PC-9 (cell line): ENCODE measurements around the gene TSSK2. TPM values are rescaled to one million over a fixed set of nuclear protein-coding genes. Genes with fewer than 3 reads are reported as not detected.

Source experiments
- BruUV-seq: library from RNA; stranded (reverse); fragments of 400-500 nt; replicated peaks from 2 replicates; lab custom pipeline; 2021; lab: Mats Ljungman, UMichigan
- CTCF ChIA-PET: fragments of 300-600 bp; sonication (Branson Sonifier 250); formaldehyde crosslinking; loops from one replicate; lab custom pipeline; 2022; ENCODE audit warnings: antibody characterized with exemption; lab: Charles Lee
- POLR2A ChIA-PET: fragments of 300-600 bp; sonication (Branson Sonifier 250); formaldehyde crosslinking; loops from one replicate; lab custom pipeline; 2022; ENCODE audit warnings: antibody characterized with exemption; ENCODE audit not compliant: unreplicated experiment; lab: Charles Lee
- DNase-seq, 2 experiments: peaks; one replicate each; pipeline versions ENCODE4 v3.0.0 to v3.0.0-alpha.2; 2015 to 2022; ENCODE audit warnings: mixed read lengths in 1 of 2
- H2AFZ ChIP-seq: fragments of 200-600 bp; sonication (generic); 2 replicates; pipeline ENCODE4 v1.8.1; 2017; ENCODE audit warnings: antibody characterized with exemption
- H3F3A ChIP-seq: fragments of 200-600 bp; sonication (generic); 2 replicates; pipeline ENCODE4 v1.8.1; 2017; ENCODE audit warnings: antibody characterized with exemption, mild to moderate bottlenecking, low read depth; ENCODE audit not compliant: insufficient read depth
- H3K27ac ChIP-seq: fragments of 200-600 bp; sonication (generic); 2 replicates; pipeline ENCODE4 v1.6.1; 2016; ENCODE audit warnings: mixed run types
- H3K27me3 ChIP-seq: fragments of 200-600 bp; sonication (generic); 2 replicates; pipeline ENCODE4 v1.6.1; 2016; ENCODE audit warnings: low read depth, mixed run types; ENCODE audit not compliant: insufficient read depth
- H3K36me3 ChIP-seq: fragments of 200-600 bp; sonication (generic); 2 replicates; pipeline ENCODE4 v1.6.1; 2016; ENCODE audit warnings: low read depth, mixed run types
- H3K4me1 ChIP-seq: fragments of 200-600 bp; sonication (generic); replicated peaks from 2 replicates; pipeline ENCODE4 v1.6.1; 2016; ENCODE audit warnings: mixed run types; ENCODE audit not compliant: insufficient read depth
- H3K4me2 ChIP-seq: fragments of 200-600 bp; sonication (generic); 2 replicates; pipeline ENCODE4 v1.6.1; 2017; ENCODE audit warnings: mixed run types
- H3K4me3 ChIP-seq: fragments of 200-600 bp; sonication (generic); 2 replicates; pipeline ENCODE4 v1.6.1; 2016; ENCODE audit warnings: mixed run types
- H3K79me2 ChIP-seq: fragments of 200-600 bp; sonication (generic); 2 replicates; pipeline ENCODE4 v1.6.1; 2017; ENCODE audit warnings: low read depth, mixed run types
- H3K9me2 ChIP-seq: fragments of 200-600 bp; sonication (generic); 2 replicates; pipeline ENCODE4 v1.8.1; 2017; ENCODE audit warnings: mild to moderate bottlenecking; ENCODE audit not compliant: insufficient read depth
- H3K9me3 ChIP-seq: fragments of 200-600 bp; sonication (generic); 2 replicates; pipeline ENCODE4 v1.8.1; 2016; ENCODE audit warnings: low read depth; ENCODE audit not compliant: insufficient read depth
- H4K20me1 ChIP-seq: fragments of 200-600 bp; sonication (generic); 2 replicates; pipeline ENCODE4 v1.8.1; 2017; ENCODE audit not compliant: insufficient read depth
- EZH2 ChIP-seq: fragments of 200-600 bp; sonication (generic); IDR thresholded peaks from 2 replicates; pipeline ENCODE4 v1.8.0; 2017; ENCODE audit warnings: antibody characterized with exemption, low read depth
- intact Hi-C: fragments of 100-400 bp; cut with micrococcal nuclease; formaldehyde crosslinking; loops from one replicate; pipeline ENCODE4 v1.10.0; 2022; ENCODE audit not compliant: unreplicated experiment
- total RNA-seq: library from RNA; stranded (reverse); gene quantifications from 2 replicates; pipeline ENCODE4 v1.2.3, GENCODE V29; 2021
- TF ChIP-seq, protein P1 (sequence below): fragments of 200-600 bp; sonication (generic); conservative IDR thresholded peaks from 2 replicates; pipeline ENCODE4 v1.6.1; 2017; ENCODE audit warnings: mixed run types, antibody characterized with exemption, mild to moderate bottlenecking, moderate library complexity

TSSK2 gene
- total RNA-seq, 1 experiment from 2014 or later, result not detected

DNA sequence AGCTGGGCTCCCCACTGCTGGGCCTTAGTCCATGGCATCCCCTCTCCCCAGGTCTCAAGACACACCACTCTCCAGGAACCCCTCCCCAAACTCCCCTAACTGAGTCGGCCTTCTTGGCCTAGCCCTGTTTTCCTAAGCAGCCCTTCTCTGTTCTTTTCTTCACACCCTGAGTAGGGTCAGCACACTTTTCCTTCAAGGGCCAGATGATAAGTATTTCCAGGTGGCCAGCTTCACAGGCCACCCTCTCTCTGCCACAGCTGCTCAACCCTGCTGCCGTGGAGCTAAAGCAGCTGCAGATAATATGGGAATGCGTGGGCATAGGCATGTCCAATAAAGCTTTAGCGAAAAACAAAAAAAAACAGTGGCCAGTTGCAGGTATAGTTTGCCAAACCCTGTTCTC lies 33.0 kb upstream of the TSSK2 start:
- Histone ChIP-seq H3K9me2 (no peaks in the 10 kb centered on the region), H3K9me3 (no peaks in the 10 kb centered on the region), H3K4me2 (no peak overlapping the region), H3K36me3 (no peaks in the 10 kb centered on the region), H4K20me1 (peaks cover 10% of the 10 kb centered on the region; the same call in 1 of the 2 replicates), H3F3A (no peaks in the 10 kb centered on the region), H3K4me3 (no peak overlapping the region), H3K4me1 (no peaks in the 10 kb centered on the region), H3K79me2 (no peaks in the 10 kb centered on the region; the same call in none of the 2 replicates), H2AFZ (no peak overlapping the region), H3K27me3 (no peaks in the 10 kb centered on the region), H3K27ac (no peak overlapping the region)
- no TSS peak for BruUV-seq
- CTCF ChIA-PET, result no interaction called here
- intact Hi-C loops, result no loop called here
- no peak for DNase-seq
- POLR2A ChIA-PET, result interaction anchor here (0.7 kb wide), 1 partner anchor 22 kb away, joined by 6 read pairs; no protein-coding TSS in a partner anchor
- TF ChIP-seq, protein P1, sequence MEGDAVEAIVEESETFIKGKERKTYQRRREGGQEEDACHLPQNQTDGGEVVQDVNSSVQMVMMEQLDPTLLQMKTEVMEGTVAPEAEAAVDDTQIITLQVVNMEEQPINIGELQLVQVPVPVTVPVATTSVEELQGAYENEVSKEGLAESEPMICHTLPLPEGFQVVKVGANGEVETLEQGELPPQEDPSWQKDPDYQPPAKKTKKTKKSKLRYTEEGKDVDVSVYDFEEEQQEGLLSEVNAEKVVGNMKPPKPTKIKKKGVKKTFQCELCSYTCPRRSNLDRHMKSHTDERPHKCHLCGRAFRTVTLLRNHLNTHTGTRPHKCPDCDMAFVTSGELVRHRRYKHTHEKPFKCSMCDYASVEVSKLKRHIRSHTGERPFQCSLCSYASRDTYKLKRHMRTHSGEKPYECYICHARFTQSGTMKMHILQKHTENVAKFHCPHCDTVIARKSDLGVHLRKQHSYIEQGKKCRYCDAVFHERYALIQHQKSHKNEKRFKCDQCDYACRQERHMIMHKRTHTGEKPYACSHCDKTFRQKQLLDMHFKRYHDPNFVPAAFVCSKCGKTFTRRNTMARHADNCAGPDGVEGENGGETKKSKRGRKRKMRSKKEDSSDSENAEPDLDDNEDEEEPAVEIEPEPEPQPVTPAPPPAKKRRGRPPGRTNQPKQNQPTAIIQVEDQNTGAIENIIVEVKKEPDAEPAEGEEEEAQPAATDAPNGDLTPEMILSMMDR, result no peak
- no peak for TF ChIP-seq EZH2

- H2AFZ ChIP-seq, result no peak overlapping the region
- peaks cover 12% of the 10 kb centered on the region for H4K20me1 ChIP-seq
- H3K4me3 ChIP-seq, result no peak overlapping the region
- BruUV-seq, result no TSS peak
- no peak for TF ChIP-seq EZH2
- peaks cover 6% of the 10 kb centered on the region for H3K4me1 ChIP-seq
- no peak overlapping the region for H3K27ac ChIP-seq
- H3F3A ChIP-seq, result peaks cover 2% of the 10 kb centered on the region; the same call in 1 of the 2 replicates
- POLR2A ChIA-PET, result no interaction called here
- no peaks in the 10 kb centered on the region for H3K36me3 ChIP-seq
- no peaks in the 10 kb centered on the region for H3K9me2 ChIP-seq
- no peak overlapping the region for H3K4me2 ChIP-seq
- H3K27me3 ChIP-seq, result no peaks in the 10 kb centered on the region
- DNase-seq, result no peak
- intact Hi-C loops, result no loop called here
- CTCF ChIA-PET, result no interaction called here
- no peaks in the 10 kb centered on the region for H3K9me3 ChIP-seq
- peaks cover 52% of the 10 kb centered on the region for H3K79me2 ChIP-seq
Observed at GRCh38 chr22:19103880-19104821, 27.0 kb upstream of the TSSK2 start.

- no peak overlapping the region for H3K27ac ChIP-seq
- intact Hi-C loops, result no loop called here
- H3K9me2 ChIP-seq, result no peaks in the 10 kb centered on the region
- H3K4me1 ChIP-seq, result peaks cover 16% of the 10 kb centered on the region
- H3K4me3 ChIP-seq, result no peak overlapping the region
- peaks cover 12% of the 10 kb centered on the region for H4K20me1 ChIP-seq
- no peaks in the 10 kb centered on the region for H3K27me3 ChIP-seq
- CTCF ChIA-PET, result no interaction called here
- no peak for TF ChIP-seq EZH2
- TF ChIP-seq, protein P1, result no peak
- H3K4me2 ChIP-seq, result no peak overlapping the region
- POLR2A ChIA-PET, result no interaction called here
- no peak for DNase-seq
- H3K79me2 ChIP-seq, result peaks cover 61% of the 10 kb centered on the region
- H3K36me3 ChIP-seq, result no peaks in the 10 kb centered on the region
- H3K9me3 ChIP-seq, result no peaks in the 10 kb centered on the region
- peaks cover 9% of the 10 kb centered on the region for H3F3A ChIP-seq
- no TSS peak for BruUV-seq
- no peak overlapping the region for H2AFZ ChIP-seq
Observed at GRCh38 chr22:19105456-19105855, 25.7 kb upstream of the TSSK2 start.
